Upper lobe of right lung (tissue), 1 donor: Measurements from ENCODE around the gene CABLES1. TPM values are rescaled to one million over a fixed set of nuclear protein-coding genes. Genes with fewer than 3 reads are reported as not detected.
"Not testable (repeated sequence)": the region's sequence is repeated elsewhere in the genome, so short reads cannot be mapped to it uniquely, and the experiment has no call there.

Source experiments
- ATAC-seq: fragments of 200-7000 bp; cut with Tn5 transposase; one replicate; pipeline ENCODE4 v1.9.1; 2020; ENCODE audit warnings: mild to moderate bottlenecking, moderate library complexity
- DNase-seq: peaks from one replicate; pipeline ENCODE4 v3.0.0-alpha.2; 2020
- H3K27ac ChIP-seq: fragments of 200-600 bp; one replicate; pipeline ENCODE4 v1.8.0; 2022
- H3K27me3 ChIP-seq: fragments of 200-600 bp; one replicate; pipeline ENCODE4 v1.8.0; 2022; ENCODE audit warnings: mild to moderate bottlenecking
- H3K36me3 ChIP-seq: fragments of 200-600 bp; one replicate; pipeline ENCODE4 v1.8.0; 2022
- H3K4me1 ChIP-seq: fragments of 200-600 bp; one replicate; pipeline ENCODE4 v1.8.0; 2022
- H3K4me3 ChIP-seq: fragments of 200-600 bp; one replicate; pipeline ENCODE4 v1.8.0; 2022; ENCODE audit warnings: mild to moderate bottlenecking
- H3K9me3 ChIP-seq: fragments of 200-600 bp; one replicate; pipeline ENCODE4 v1.8.0; 2022
- CTCF ChIP-seq: fragments of 200-600 bp; IDR thresholded peaks from one replicate; pipeline ENCODE4 v1.8.0; 2022; ENCODE audit warnings: antibody characterized with exemption
- intact Hi-C: fragments of 100-400 bp; cut with DNase I; formaldehyde crosslinking; loops from one replicate; pipeline ENCODE4 v1.11.0; 2022
- total RNA-seq: library from RNA; stranded (reverse); fragmentation: NEBNext Ultra II Directional; extraction: Animal tissue kit (Norgen Biotek cat#: 25700); gene quantifications from one replicate; pipeline ENCODE4 v1.2.1, GENCODE V29; 2021
- donor health status: DM: no; HTN: yes; CAD: no; lungs with severe emphysema.

CABLES1 gene
- total RNA-seq, 1 donor from 2014 or later: 39.5 TPM

GRCh38 chr18:23093772-23094171 is 41.5 kb upstream of the CABLES1 start:
- Histone ChIP-seq H3K9me3 (no peaks in the 10 kb centered on the region), H3K27ac (no peak overlapping the region), H3K36me3 (no peaks in the 10 kb centered on the region), H3K4me3 (no peak overlapping the region), H3K4me1 (no peaks in the 10 kb centered on the region), H3K27me3 (no peaks in the 10 kb centered on the region)
- DNase-seq: no peak
- intact Hi-C loops: no loop called here
- ATAC-seq: no peak
- no peak for TF ChIP-seq CTCF

GRCh38 chr18:23094411-23095190 is 40.7 kb upstream of the CABLES1 start:
- H3K27ac ChIP-seq: no peak overlapping the region
- no peak for TF ChIP-seq CTCF
- intact Hi-C loops: no loop called here
- H3K4me3 ChIP-seq: no peak overlapping the region
- H3K27me3 ChIP-seq: no peaks in the 10 kb centered on the region
- ATAC-seq: no peak
- H3K36me3 ChIP-seq: no peaks in the 10 kb centered on the region
- DNase-seq: no peak
- no peaks in the 10 kb centered on the region for H3K9me3 ChIP-seq
- no peaks in the 10 kb centered on the region for H3K4me1 ChIP-seq

GRCh38 chr18:23095463-23095862 is 39.8 kb upstream of the CABLES1 start:
- Histone ChIP-seq H3K27ac (no peak overlapping the region), H3K27me3 (no peaks in the 10 kb centered on the region), H3K36me3 (no peaks in the 10 kb centered on the region), H3K4me3 (no peak overlapping the region), H3K4me1 (no peaks in the 10 kb centered on the region), H3K9me3 (no peaks in the 10 kb centered on the region)
- intact Hi-C loops: no loop called here
- DNase-seq (no peak), ATAC-seq (no peak)
- TF ChIP-seq CTCF: no peak

- DNase-seq, intact Hi-C loops, H3K27me3 ChIP-seq, H3K9me3 ChIP-seq, H3K4me3 ChIP-seq, ATAC-seq, H3K4me1 ChIP-seq, H3K36me3 ChIP-seq, H3K27ac ChIP-seq: not testable (repeated sequence)
These were observed 38.3 kb upstream of the CABLES1 start for GRCh38 chr18:23097016-23097415.

- TF ChIP-seq CTCF: no peak
- Histone ChIP-seq H3K4me3 (no peak overlapping the region), H3K9me3 (no peaks in the 10 kb centered on the region), H3K27me3 (no peaks in the 10 kb centered on the region), H3K4me1 (no peaks in the 10 kb centered on the region), H3K36me3 (no peaks in the 10 kb centered on the region), H3K27ac (no peak overlapping the region)
- ATAC-seq (peak; percentile 97), DNase-seq (peak; percentile 81)
- intact Hi-C loops: no loop called here
These were observed 35.7 kb upstream of the CABLES1 start for GRCh38 chr18:23099621-23100020.

GRCh38 chr18:23101861-23102432 is 33.3 kb upstream of the CABLES1 start:
- intact Hi-C loops: no loop called here

More at GRCh38 chr18:23101861-23102432, 33.3 kb upstream of the CABLES1 start:
- no peak overlapping the region for H3K4me3 ChIP-seq
- H3K27me3 ChIP-seq: no peaks in the 10 kb centered on the region
- H3K36me3 ChIP-seq: no peaks in the 10 kb centered on the region
- no peaks in the 10 kb centered on the region for H3K9me3 ChIP-seq
- DNase-seq (no peak), ATAC-seq (peak; percentile 63)
- no peaks in the 10 kb centered on the region for H3K4me1 ChIP-seq
- TF ChIP-seq CTCF: no peak
- peak overlapping the region; percentile 72 for H3K27ac ChIP-seq
